OCI-LY7 (cell line): Measurements from ENCODE around the gene PARD3B.

Experiments used
- EZH2phosphoT487 ChIP-seq: fragments of 200-600 bp; sonication (generic); IDR thresholded peaks from 2 replicates; pipeline ENCODE4 v1.6.1; 2018; ENCODE audit warnings: low read depth, borderline replicate concordance, mild to moderate bottlenecking, mixed run types, antibody characterized with exemption, low read length, moderate library complexity, mixed read lengths
- TF ChIP-seq, protein P1 (sequence below): fragments of 200-600 bp; sonication (generic); conservative IDR thresholded peaks from 2 replicates; pipeline ENCODE4 v1.5.1; 2014; ENCODE audit warnings: mild to moderate bottlenecking, antibody characterized with exemption, low read length, moderate library complexity, mixed read lengths

- TF ChIP-seq, protein P1, sequence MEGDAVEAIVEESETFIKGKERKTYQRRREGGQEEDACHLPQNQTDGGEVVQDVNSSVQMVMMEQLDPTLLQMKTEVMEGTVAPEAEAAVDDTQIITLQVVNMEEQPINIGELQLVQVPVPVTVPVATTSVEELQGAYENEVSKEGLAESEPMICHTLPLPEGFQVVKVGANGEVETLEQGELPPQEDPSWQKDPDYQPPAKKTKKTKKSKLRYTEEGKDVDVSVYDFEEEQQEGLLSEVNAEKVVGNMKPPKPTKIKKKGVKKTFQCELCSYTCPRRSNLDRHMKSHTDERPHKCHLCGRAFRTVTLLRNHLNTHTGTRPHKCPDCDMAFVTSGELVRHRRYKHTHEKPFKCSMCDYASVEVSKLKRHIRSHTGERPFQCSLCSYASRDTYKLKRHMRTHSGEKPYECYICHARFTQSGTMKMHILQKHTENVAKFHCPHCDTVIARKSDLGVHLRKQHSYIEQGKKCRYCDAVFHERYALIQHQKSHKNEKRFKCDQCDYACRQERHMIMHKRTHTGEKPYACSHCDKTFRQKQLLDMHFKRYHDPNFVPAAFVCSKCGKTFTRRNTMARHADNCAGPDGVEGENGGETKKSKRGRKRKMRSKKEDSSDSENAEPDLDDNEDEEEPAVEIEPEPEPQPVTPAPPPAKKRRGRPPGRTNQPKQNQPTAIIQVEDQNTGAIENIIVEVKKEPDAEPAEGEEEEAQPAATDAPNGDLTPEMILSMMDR = no peak
- TF ChIP-seq EZH2phosphoT487 = no peak
These were observed 936.6 kb downstream of the PARD3B start for GRCh38 chr2:205481861-205482260.
